CD14-positive monocyte (primary cell): ENCODE results near the gene PPP1R10. TPM values are rescaled to one million over a fixed set of nuclear protein-coding genes. Genes with fewer than 3 reads are reported as not detected.

Experiments used
- DNase-seq, 3 donors: peaks; one replicate each; pipeline ENCODE4 v3.0.0-alpha.2; 2011 to 2022
- H2AFZ ChIP-seq: 2 replicates; pipeline ENCODE4 v1.6.0; 2012; ENCODE audit warnings: mild to moderate bottlenecking, low read depth, low read length, inconsistent platforms; ENCODE audit not compliant: insufficient read depth, poor library complexity, severe bottlenecking
- H3K27ac ChIP-seq, 2 donors: 1 replicate in 1 of 2; 2 replicates in 1 of 2; pipeline ENCODE4 v1.5.1; 2012 to 2013; ENCODE audit warnings: low read length in 2 of 2, control low read depth in 1 of 2, inconsistent platforms in 1 of 2, low read depth in 1 of 2, mild to moderate bottlenecking in 1 of 2
- H3K27me3 ChIP-seq, 2 donors: one replicate each; pipeline versions ENCODE4 v1.6.0 to v1.6.1; 2011 to 2013; ENCODE audit warnings: low read length in 2 of 2; ENCODE audit not compliant: control insufficient read depth in 2 of 2, insufficient read depth in 2 of 2
- H3K36me3 ChIP-seq, 2 donors: replicated peaks in 1 of 2; 1 replicate in 1 of 2; 2 replicates in 1 of 2; pipeline versions ENCODE4 v1.5.1 to v1.6.1; 2012 to 2013; ENCODE audit warnings: low read length in 2 of 2, control low read depth in 1 of 2, inconsistent platforms in 1 of 2, mild to moderate bottlenecking in 1 of 2; ENCODE audit not compliant: insufficient read depth in 2 of 2, control insufficient read depth in 1 of 2
- H3K4me1 ChIP-seq, 2 donors: 1 replicate in 1 of 2; 2 replicates in 1 of 2; pipeline versions ENCODE4 v1.5.1 to v1.6.1; 2012 to 2013; ENCODE audit warnings: low read length in 2 of 2, control low read depth in 1 of 2, inconsistent platforms in 1 of 2, mild to moderate bottlenecking in 1 of 2, moderate library complexity in 1 of 2; ENCODE audit not compliant: insufficient read depth in 2 of 2, control insufficient read depth in 1 of 2
- H3K4me2 ChIP-seq: replicated peaks from 2 replicates; pipeline ENCODE3; 2012; ENCODE audit warnings: low read length, moderate library complexity, mild to moderate bottlenecking; ENCODE audit not compliant: poor library complexity, severe bottlenecking; ENCODE audit errors: extremely low read depth
- H3K4me3 ChIP-seq, 3 experiments: fragments of 200-600 bp in 1 of 3; sonication (generic) in 1 of 3; replicated peaks in 1 of 3; 1 replicate in 2 of 3; 2 replicates in 1 of 3; pipeline ENCODE4 v1.5.1; 2011 to 2013; ENCODE audit warnings: low read length in 3 of 3, mild to moderate bottlenecking in 3 of 3, control low read depth in 2 of 3, low read depth in 2 of 3, inconsistent platforms in 1 of 3, moderate library complexity in 1 of 3
- H3K79me2 ChIP-seq: 2 replicates; pipeline ENCODE4 v1.6.0; 2012; ENCODE audit warnings: mild to moderate bottlenecking, control low read depth, inconsistent platforms, low read length, moderate library complexity; ENCODE audit not compliant: insufficient read depth
- H3K9ac ChIP-seq: 2 replicates; pipeline ENCODE4 v1.6.0; 2017; ENCODE audit warnings: low read length, mild to moderate bottlenecking; ENCODE audit not compliant: insufficient read depth, poor library complexity, severe bottlenecking
- H3K9me3 ChIP-seq, 2 donors: replicated peaks in 1 of 2; 1 replicate in 1 of 2; 2 replicates in 1 of 2; pipeline versions ENCODE4 v1.5.1 to v1.6.1; 2012 to 2013; ENCODE audit warnings: low read length in 2 of 2, control low read depth in 1 of 2; ENCODE audit not compliant: control insufficient read depth in 1 of 2, insufficient read depth in 1 of 2
- H4K20me1 ChIP-seq: 2 replicates; pipeline ENCODE4 v1.6.0; 2012; ENCODE audit warnings: mild to moderate bottlenecking, low read length, control low read depth, moderate library complexity; ENCODE audit not compliant: insufficient read depth
- H3K27ac Mint-ChIP-seq, 7 donors: one replicate each; pipeline ENCODE4 v1.8.0; 2020; ENCODE audit warnings: mild to moderate bottlenecking in 7 of 7, mixed read lengths in 7 of 7, moderate library complexity in 6 of 7, inconsistent platforms in 2 of 7
- H3K27me3 Mint-ChIP-seq, 3 donors: one replicate each; pipeline ENCODE4 v1.8.0; 2021 to 2022; ENCODE audit warnings: low read depth in 3 of 3, mild to moderate bottlenecking in 3 of 3, mixed read lengths in 3 of 3, moderate library complexity in 3 of 3, inconsistent platforms in 1 of 3
- H3K36me3 Mint-ChIP-seq, 2 donors: one replicate each; pipeline ENCODE4 v1.8.0; 2020; ENCODE audit warnings: mixed read lengths in 2 of 2, inconsistent platforms in 1 of 2, mild to moderate bottlenecking in 1 of 2
- H3K4me1 Mint-ChIP-seq: one replicate; pipeline ENCODE4 v1.8.0; 2020; ENCODE audit warnings: mild to moderate bottlenecking, mixed read lengths
- H3K4me3 Mint-ChIP-seq, 2 donors: one replicate each; pipeline ENCODE4 v1.8.0; 2020; ENCODE audit warnings: mild to moderate bottlenecking in 2 of 2, mixed read lengths in 2 of 2, moderate library complexity in 1 of 2
- H3K9me3 Mint-ChIP-seq, 7 donors: one replicate each; pipeline ENCODE4 v1.8.0; 2020 to 2022; ENCODE audit warnings: mixed read lengths in 7 of 7, mild to moderate bottlenecking in 6 of 7, moderate library complexity in 6 of 7, inconsistent platforms in 2 of 7
- CTCF ChIP-seq: fragments of 200-600 bp; IDR thresholded peaks from one replicate; pipeline ENCODE4 v1.8.0; 2022; ENCODE audit warnings: antibody characterized with exemption, mild to moderate bottlenecking
- WGBS: methylation state at CpG from one replicate; pipeline ENCODE4 v1.1.5; 2013; ENCODE audit warnings: missing lambda C conversion rate; ENCODE audit not compliant: insufficient coverage; 5-methylcytosine and 5-hydroxymethylcytosine counted together
- intact Hi-C, 2 donors: fragments of 100-400 bp; cut with micrococcal nuclease; formaldehyde crosslinking; loops; one replicate each; pipeline versions ENCODE4 v1.15.0 to v1.15.1; 2023
- polyA plus RNA-seq, 3 donors: library from polyadenylated mRNA; depleted of rRNA in 1 of 3; unstranded in 2 of 3; stranded (reverse) in 1 of 3; fragments of 300-500 nt in 2 of 3; fragments of >200 nt in 1 of 3; fragmentation: Illumina TruSeq in 2 of 3; gene quantifications; 1 replicate in 2 of 3; 2 replicates in 1 of 3; pipeline ENCODE4 v1.2.3, GENCODE V29; 2012 to 2021

PPP1R10 gene
- polyA plus RNA-seq, 3 donors: 9.5 to 18.3 (median 16.4) TPM

- Histone ChIP-seq H3K27ac (peak overlapping the region in 1 of 2 donors; percentile 97), H3K9me3 (no peaks in the 10 kb centered on the region), H3K4me1 (peaks cover 23 to 33% of the 10 kb centered on the region in 2 donors), H3K4me2 (peak overlapping the region; percentile 92), H3K27me3 (no peaks in the 10 kb centered on the region), H2AFZ (no peak overlapping the region), H3K36me3 (peaks cover 7 to 30% of the 10 kb centered on the region in 2 donors), H3K79me2 (peaks cover 58% of the 10 kb centered on the region), H3K4me3 (peak overlapping the region in 2 of 3 experiments; percentile 76 to 87), H3K9ac (peak overlapping the region; percentile 83), H4K20me1 (peaks cover 56% of the 10 kb centered on the region)
- intact Hi-C loops: no loop called here
- H3K4me1 Mint-ChIP-seq: peaks cover 40% of the 10 kb centered on the region
- no peak for TF ChIP-seq CTCF
- H3K9me3 Mint-ChIP-seq: no peaks in the 10 kb centered on the region
- H3K27me3 Mint-ChIP-seq: peaks cover 1 to 5% (median 2%) of the 10 kb centered on the region in 3 donors
- no peak for DNase-seq
- H3K4me3 Mint-ChIP-seq: peak overlapping the region; percentile 96 to 99
- peaks cover 19 to 31% of the 10 kb centered on the region in 2 donors for H3K36me3 Mint-ChIP-seq
- H3K27ac Mint-ChIP-seq: peak overlapping the region; percentile 98 to 100 (median 99)
These were observed 44.9 kb downstream of the PPP1R10 start for GRCh38 chr6:30572148-30572547.

DNA sequence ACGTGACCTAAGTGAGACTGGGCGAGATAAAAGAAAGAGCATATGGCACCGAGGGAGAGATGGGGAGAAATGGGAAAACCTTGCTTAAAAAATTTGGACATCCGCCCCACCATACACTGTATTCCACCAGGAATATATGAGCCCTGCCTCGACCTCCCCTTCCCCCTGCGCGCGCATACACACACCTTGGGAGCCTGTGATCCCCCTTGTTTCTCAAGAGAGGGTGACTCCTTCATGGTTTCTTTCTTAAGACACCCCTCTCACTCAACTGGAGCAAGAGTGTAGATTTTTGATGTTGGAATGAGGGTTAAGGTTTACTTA is 45.3 kb downstream of the PPP1R10 start:
- TF ChIP-seq CTCF: no peak
- H3K27me3 ChIP-seq: no peaks in the 10 kb centered on the region
- H3K4me2 ChIP-seq: peak overlapping the region; percentile 92
- Mint-ChIP-seq H3K9me3 (no peaks in the 10 kb centered on the region), H3K27me3 (peaks cover 1 to 5% (median 2%) of the 10 kb centered on the region in 3 donors), H3K36me3 (peaks cover 14 to 26% of the 10 kb centered on the region in 2 donors), H3K4me3 (peak overlapping the region; percentile 96 to 99), H3K27ac (peak overlapping the region; percentile 98 to 100 (median 99)), H3K4me1 (peaks cover 40% of the 10 kb centered on the region)
- H3K9ac ChIP-seq: peak overlapping the region; percentile 83
- H3K27ac ChIP-seq: peak overlapping the region; percentile 93 to 97
- DNase-seq: no peak
- H3K36me3 ChIP-seq: peaks cover 3 to 26% of the 10 kb centered on the region in 2 donors
- H3K4me3 ChIP-seq: peak overlapping the region; percentile 76 to 87 (median 79)
- peaks cover 53% of the 10 kb centered on the region for H3K79me2 ChIP-seq
- WGBS: no CpG with 5 or more reads among the region's 8 CpGs
- H3K4me1 ChIP-seq: peaks cover 23 to 33% of the 10 kb centered on the region in 2 donors
- peaks cover 51% of the 10 kb centered on the region for H4K20me1 ChIP-seq
- no peaks in the 10 kb centered on the region for H3K9me3 ChIP-seq
- peak overlapping the region; percentile 74 for H2AFZ ChIP-seq
- intact Hi-C loops: loop anchor here (2.0 kb wide), 2 partner anchors 15 to 45 kb away; partner anchors contain the start of genes GNL1 (in 2 of the 2), PRR3 (in 2 of the 2), MRPS18B (in 1 of the 2) and PPP1R10 (in 1 of the 2)
